IMR-90 (cell line): ENCODE data around the gene C12orf60. TPM values are rescaled to one million over a fixed set of nuclear protein-coding genes. Genes with fewer than 3 reads are reported as not detected.

Experiments
- ATAC-seq: fragments of 200-7000 bp; cut with Tn5 transposase; 2 replicates; pipeline ENCODE4 v1.9.1; 2020; ENCODE audit warnings: low read depth, mild to moderate bottlenecking, moderate library complexity
- BruUV-seq: library from RNA; stranded (reverse); fragments of 400-500 nt; replicated peaks from 2 replicates; lab custom pipeline; 2021; lab: Mats Ljungman, UMichigan
- CTCF ChIA-PET: fragments of 300-600 bp; formaldehyde crosslinking; extraction: SDS; loops from one replicate; lab custom pipeline; 2021; ENCODE audit warnings: antibody characterized with exemption; lab: Yijun Ruan, JAX
- POLR2A ChIA-PET: fragments of 300-600 bp; sonication (Branson Sonifier 250); formaldehyde crosslinking; loops from one replicate; lab custom pipeline; 2022; ENCODE audit warnings: antibody characterized with exemption; ENCODE audit not compliant: unreplicated experiment; lab: Charles Lee
- DNase-seq: peaks from one replicate; pipeline ENCODE4 v3.0.0; 2013
- H2AFZ ChIP-seq: replicated peaks from 2 replicates; pipeline ENCODE3; 2013; ENCODE audit warnings: low read length, mild to moderate bottlenecking; ENCODE audit not compliant: poor library complexity
- H2AK5ac ChIP-seq: 2 replicates; pipeline ENCODE4 v1.6.1; 2013; ENCODE audit warnings: low read depth, low read length, inconsistent platforms
- H2AK9ac ChIP-seq: replicated peaks from 2 replicates; pipeline ENCODE3; 2013; ENCODE audit warnings: mild to moderate bottlenecking, low read depth, low read length, moderate library complexity; ENCODE audit not compliant: poor library complexity
- H2BK120ac ChIP-seq: 2 replicates; pipeline ENCODE4 v1.6.1; 2013; ENCODE audit warnings: low read depth, low read length, inconsistent platforms
- H2BK15ac ChIP-seq: 3 replicates; pipeline ENCODE4 v1.6.1; 2013; ENCODE audit warnings: low read depth, low read length, inconsistent platforms
- H2BK20ac ChIP-seq: 2 replicates; pipeline ENCODE4 v1.6.1; 2013; ENCODE audit warnings: low read depth, mild to moderate bottlenecking, inconsistent platforms, low read length, moderate library complexity
- H2BK5ac ChIP-seq: 2 replicates; pipeline ENCODE4 v1.6.1; 2013; ENCODE audit warnings: mild to moderate bottlenecking, low read depth, low read length, inconsistent platforms; ENCODE audit not compliant: poor library complexity, severe bottlenecking
- H3K14ac ChIP-seq: replicated peaks from 2 replicates; pipeline ENCODE4 v1.6.1; 2013; ENCODE audit warnings: low read depth, low read length, inconsistent platforms
- H3K18ac ChIP-seq: 2 replicates; pipeline ENCODE4 v1.6.1; 2013; ENCODE audit warnings: low read depth, low read length, control low read depth
- H3K23ac ChIP-seq: 2 replicates; pipeline ENCODE4 v1.6.1; 2013; ENCODE audit warnings: low read depth, low read length, inconsistent platforms
- H3K27ac ChIP-seq: 2 replicates; pipeline ENCODE4 v1.5.1; 2013; ENCODE audit warnings: mild to moderate bottlenecking, control low read depth, low read length; ENCODE audit not compliant: insufficient read depth
- H3K27me3 ChIP-seq: 2 replicates; pipeline ENCODE4 v1.6.1; 2013; ENCODE audit warnings: low read length; ENCODE audit not compliant: control insufficient read depth, insufficient read depth
- H3K36me3 ChIP-seq: 2 replicates; pipeline ENCODE4 v1.6.1; 2013; ENCODE audit warnings: low read length, mixed read lengths; ENCODE audit not compliant: control insufficient read depth, insufficient read depth
- H3K4ac ChIP-seq: 2 replicates; pipeline ENCODE4 v1.6.1; 2013; ENCODE audit warnings: low read depth, low read length, inconsistent platforms
- H3K4me1 ChIP-seq: 2 replicates; pipeline ENCODE4 v1.6.1; 2013; ENCODE audit warnings: low read length, mixed read lengths; ENCODE audit not compliant: control insufficient read depth, insufficient read depth
- H3K4me2 ChIP-seq: 2 replicates; pipeline ENCODE4 v1.6.1; 2013; ENCODE audit warnings: low read depth, mild to moderate bottlenecking, control low read depth, low read length, moderate library complexity
- H3K4me3 ChIP-seq: 2 replicates; pipeline ENCODE4 v1.5.1; 2013; ENCODE audit warnings: low read depth, mild to moderate bottlenecking, control low read depth, low read length, moderate library complexity; ENCODE audit not compliant: insufficient read depth
- H3K56ac ChIP-seq: 2 replicates; pipeline ENCODE4 v1.6.1; 2013; ENCODE audit warnings: low read length, inconsistent platforms; ENCODE audit not compliant: insufficient read depth; ENCODE audit errors: extremely low read depth
- H3K79me1 ChIP-seq, 2 experiments: 2 replicates each; pipeline ENCODE4 v1.6.1; 2013; ENCODE audit warnings: low read length in 2 of 2, inconsistent platforms in 1 of 2, low read depth in 1 of 2
- H3K9ac ChIP-seq: 2 replicates; pipeline ENCODE4 v1.6.1; 2013; ENCODE audit warnings: low read depth, low read length, control low read depth
- H3K9me1 ChIP-seq: 2 replicates; pipeline ENCODE4 v1.6.1; 2013; ENCODE audit warnings: low read length, inconsistent platforms; ENCODE audit not compliant: insufficient read depth
- H3K9me3 ChIP-seq: 2 replicates; pipeline ENCODE4 v1.6.1; 2013; ENCODE audit warnings: low read length; ENCODE audit not compliant: control insufficient read depth, insufficient read depth
- H4K20me1 ChIP-seq: 2 replicates; pipeline ENCODE4 v1.6.1; 2013; ENCODE audit warnings: low read length, inconsistent platforms; ENCODE audit not compliant: insufficient read depth
- H4K5ac ChIP-seq: 2 replicates; pipeline ENCODE4 v1.6.1; 2013; ENCODE audit warnings: mild to moderate bottlenecking, low read depth, low read length, control low read depth
- H4K8ac ChIP-seq, 2 experiments: 2 replicates each; pipeline ENCODE4 v1.6.1; 2013; ENCODE audit warnings: low read depth in 2 of 2, low read length in 2 of 2, control low read depth in 1 of 2, inconsistent platforms in 1 of 2
- H4K91ac ChIP-seq: 2 replicates; pipeline ENCODE4 v1.6.1; 2013; ENCODE audit warnings: low read depth, low read length, inconsistent platforms; ENCODE audit not compliant: insufficient read depth
- BHLHE40 ChIP-seq: fragments of 150-350 bp; IDR thresholded peaks from 2 replicates; pipeline ENCODE4 v1.6.1; 2016; ENCODE audit warnings: mild to moderate bottlenecking, low read depth, low read length
- CEBPB ChIP-seq: IDR thresholded peaks from 2 replicates; pipeline ENCODE4 v1.6.1; 2012; ENCODE audit warnings: low read depth, low read length, improper control_type of control experiment
- CHD1 ChIP-seq: IDR thresholded peaks from 2 replicates; pipeline ENCODE4 v1.6.1; 2012; ENCODE audit warnings: low read depth, low read length, improper control_type of control experiment
- FOS ChIP-seq: fragments of 150-350 bp; IDR thresholded peaks from 2 replicates; pipeline ENCODE4 v1.6.1; 2016; ENCODE audit warnings: low read depth, low read length
- MAFK ChIP-seq: IDR thresholded peaks from 2 replicates; pipeline ENCODE4 v1.6.1; 2012; ENCODE audit warnings: low read depth, low read length, improper control_type of control experiment
- MAZ ChIP-seq: IDR thresholded peaks from 2 replicates; pipeline ENCODE4 v1.6.1; 2012; ENCODE audit warnings: low read depth, mild to moderate bottlenecking, low read length, improper control_type of control experiment, moderate library complexity, borderline replicate concordance
- NFE2L2 ChIP-seq: fragments of 150-350 bp; IDR thresholded peaks from 2 replicates; pipeline ENCODE4 v1.6.1; 2016; ENCODE audit warnings: low read depth, mild to moderate bottlenecking, low read length
- POLR2A ChIP-seq: IDR thresholded peaks from 2 replicates; pipeline ENCODE4 v1.6.1; 2012; ENCODE audit warnings: mild to moderate bottlenecking, low read depth, low read length
- RAD21 ChIP-seq: IDR thresholded peaks from 2 replicates; pipeline ENCODE4 v1.6.1; 2012; ENCODE audit warnings: low read length, improper control_type of control experiment
- RCOR1 ChIP-seq: IDR thresholded peaks from 2 replicates; pipeline ENCODE4 v1.6.1; 2012; ENCODE audit warnings: mild to moderate bottlenecking, low read length, improper control_type of control experiment; ENCODE audit not compliant: insufficient replicate concordance
- RFX5 ChIP-seq: IDR thresholded peaks from 2 replicates; pipeline ENCODE4 v1.8.0; 2012; ENCODE audit warnings: low read depth, mild to moderate bottlenecking, low read length, moderate library complexity
- USF2 ChIP-seq: fragments of 150-350 bp; IDR thresholded peaks from 2 replicates; pipeline ENCODE4 v1.6.1; 2017; ENCODE audit warnings: mild to moderate bottlenecking, antibody characterized with exemption, low read length, low read depth
- WGBS, 2 experiments: methylation state at CpG; one replicate each; pipeline versions ENCODE4 v1.1.5 to v1.1.7; 2013; ENCODE audit warnings: missing lambda C conversion rate in 2 of 2; ENCODE audit not compliant: insufficient read length in 1 of 2; ENCODE audit errors: extremely low coverage in 2 of 2; 5-methylcytosine and 5-hydroxymethylcytosine counted together
- dilution Hi-C: fragments of 300-500 bp; cut with HindIII; formaldehyde crosslinking; loops from one replicate; pipeline ENCODE4 v1.14.3; 2018; ENCODE audit warnings: low sequenced_read_pairs; ENCODE audit not compliant: unreplicated experiment
- in situ Hi-C: fragments of 300-500 bp; cut with MboI; formaldehyde crosslinking; loops from 3 replicates; pipeline ENCODE4 v1.14.3; 2019; ENCODE audit warnings: low sequenced_read_pairs, inconsistent platforms, mixed read lengths
- intact Hi-C: fragments of 100-400 bp; cut with micrococcal nuclease; formaldehyde crosslinking; loops from 2 replicates; pipeline ENCODE4 v1.10.0; 2022
- polyA plus RNA-seq, 3 experiments: library from polyadenylated mRNA; depleted of rRNA; stranded (reverse); fragments of >200 nt; gene quantifications; 2 replicates each; pipeline ENCODE4 v1.2.3, GENCODE V29; 2012; ENCODE audit warnings: low replicate concordance in 1 of 3
- total RNA-seq: library from RNA; depleted of rRNA; stranded (reverse); fragments of >200 nt; gene quantifications from 2 replicates; pipeline ENCODE4 v1.2.3, GENCODE V29; 2012
- TF ChIP-seq, protein P1 (sequence below): fragments of 150-350 bp; IDR thresholded peaks from 2 replicates; pipeline ENCODE4 v1.6.1; 2016; ENCODE audit warnings: low read depth, mild to moderate bottlenecking, low read length, moderate library complexity, borderline replicate concordance
- TF ChIP-seq, protein P2 (sequence below): conservative IDR thresholded peaks from 2 replicates; pipeline ENCODE4 v1.5.1; 2012; ENCODE audit warnings: mild to moderate bottlenecking, low read depth, low read length, improper control_type of control experiment

Gene C12orf60
- total and polyA plus RNA-seq, 2 of the 4 experiments (the other 2 are of a cell fraction), result 1.1 TPM

DNA sequence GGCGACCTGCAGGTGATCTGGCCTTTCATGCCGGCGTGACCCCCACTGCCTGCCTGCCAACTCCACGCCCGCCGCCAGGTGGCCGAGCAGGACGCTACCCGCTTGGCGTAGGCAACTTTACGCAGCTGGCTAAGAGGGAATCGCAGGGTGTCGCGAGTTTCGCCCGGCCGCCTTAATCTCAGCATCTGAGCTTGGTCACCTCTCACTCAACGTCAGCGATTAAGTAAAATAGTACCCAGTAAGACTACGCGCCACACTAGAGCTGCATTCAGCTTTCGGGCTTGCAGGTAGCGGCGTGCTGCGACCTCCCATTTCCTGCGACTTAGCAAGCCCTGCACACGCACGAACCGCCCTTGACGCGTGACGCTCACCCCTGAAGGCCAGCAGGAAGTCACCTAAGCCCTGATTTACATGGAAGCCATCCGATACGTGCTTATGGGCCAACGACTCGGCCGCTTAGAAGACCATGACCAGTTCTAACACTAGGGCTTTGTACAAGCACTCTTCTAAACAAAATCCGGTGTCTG, 33.4 kb upstream of the C12orf60 start:
- H2BK5ac ChIP-seq, result peak overlapping the region; percentile 61
- peak overlapping the region; percentile 26 for H4K5ac ChIP-seq
- peak; percentile 42 for ATAC-seq
- peak overlapping the region; percentile 62 for H3K4me3 ChIP-seq
- no peak overlapping the region for H2BK15ac ChIP-seq
- ChIA-PET POLR2A (interaction anchor here (1.1 kb wide), 1 partner anchor 138 kb away, joined by 3 read pairs; no protein-coding TSS in a partner anchor), CTCF (interaction anchor here (0.6 kb wide), 2 partner anchors 19 to 255 kb away, joined by 3 read pairs; no protein-coding TSS in a partner anchor)
- peak overlapping the region; percentile 87 for H3K4me2 ChIP-seq
- BruUV-seq, result no TSS peak
- peak overlapping the region; percentile 79 to 82 for H4K8ac ChIP-seq
- intact Hi-C loops (loop anchor here (10.0 kb wide), 1 partner anchor 1575 kb away; the partner anchor contains the start of gene MGST1), dilution Hi-C loops (no loop called here), in situ Hi-C loops (loop anchor here (5.0 kb wide), 1 partner anchor 513 kb away; no protein-coding TSS in a partner anchor)
- peak; percentile 68 for DNase-seq
- H3K27ac ChIP-seq, result peak overlapping the region; percentile 76
- H3K4ac ChIP-seq, result peak overlapping the region; percentile 86
- 0% methylated on average over 23 of the region's 38 CpGs; no CpG with 5 or more reads in 1 of the 2 experiments for WGBS, 2 experiments
- H3K4me1 ChIP-seq, result no peaks in the 10 kb centered on the region
- H3K9me3 ChIP-seq, result no peaks in the 10 kb centered on the region; the same call in 1 of the 2 replicates
- no peak overlapping the region for H2BK20ac ChIP-seq
- peak overlapping the region; percentile 41; the same call in 1 of the 2 replicates for H2AK5ac ChIP-seq
- H3K79me1 ChIP-seq, result peaks cover 0 to 37% of the 10 kb centered on the region in 2 experiments; a peak in 3 of 4 replicates
- peak overlapping the region; percentile 70 for H3K18ac ChIP-seq
- H3K23ac ChIP-seq, result peak overlapping the region; percentile 84
- peak overlapping the region; percentile 64; the same call in 1 of the 2 replicates for H3K56ac ChIP-seq
- H2BK120ac ChIP-seq, result peak overlapping the region; percentile 17; the same call in 1 of the 2 replicates
- H3K36me3 ChIP-seq, result no peaks in the 10 kb centered on the region
- peak overlapping the region; percentile 79 for H4K91ac ChIP-seq
- H2AK9ac ChIP-seq, result peak overlapping the region; percentile 91
- H4K20me1 ChIP-seq, result no peaks in the 10 kb centered on the region; the same call in 1 of the 2 replicates
- H3K14ac ChIP-seq, result peak overlapping the region; percentile 84
- H3K9me1 ChIP-seq, result no peaks in the 10 kb centered on the region
- peak overlapping the region; percentile 92 for H2AFZ ChIP-seq
- peak overlapping the region; percentile 76 for H3K9ac ChIP-seq
- H3K27me3 ChIP-seq, result no peaks in the 10 kb centered on the region
- TF ChIP-seq RAD21 (peak; percentile 36; the same call in 1 of the 2 replicates), CEBPB (no peak), POLR2A (peak; percentile 63; the same call in 1 of the 2 replicates), FOS (no peak), USF2 (no peak), BHLHE40 (no peak; the same call in 1 of the 2 replicates), RFX5 (no peak), RCOR1 (no peak), MAZ (peak; percentile 55; the same call in 1 of the 2 replicates), NFE2L2 (peak; percentile 24; the same call in 1 of the 2 replicates), MAFK (no peak), CHD1 (no peak)
- TF ChIP-seq, protein P1, sequence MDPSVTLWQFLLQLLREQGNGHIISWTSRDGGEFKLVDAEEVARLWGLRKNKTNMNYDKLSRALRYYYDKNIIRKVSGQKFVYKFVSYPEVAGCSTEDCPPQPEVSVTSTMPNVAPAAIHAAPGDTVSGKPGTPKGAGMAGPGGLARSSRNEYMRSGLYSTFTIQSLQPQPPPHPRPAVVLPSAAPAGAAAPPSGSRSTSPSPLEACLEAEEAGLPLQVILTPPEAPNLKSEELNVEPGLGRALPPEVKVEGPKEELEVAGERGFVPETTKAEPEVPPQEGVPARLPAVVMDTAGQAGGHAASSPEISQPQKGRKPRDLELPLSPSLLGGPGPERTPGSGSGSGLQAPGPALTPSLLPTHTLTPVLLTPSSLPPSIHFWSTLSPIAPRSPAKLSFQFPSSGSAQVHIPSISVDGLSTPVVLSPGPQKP, result no peak
- TF ChIP-seq, protein P2, sequence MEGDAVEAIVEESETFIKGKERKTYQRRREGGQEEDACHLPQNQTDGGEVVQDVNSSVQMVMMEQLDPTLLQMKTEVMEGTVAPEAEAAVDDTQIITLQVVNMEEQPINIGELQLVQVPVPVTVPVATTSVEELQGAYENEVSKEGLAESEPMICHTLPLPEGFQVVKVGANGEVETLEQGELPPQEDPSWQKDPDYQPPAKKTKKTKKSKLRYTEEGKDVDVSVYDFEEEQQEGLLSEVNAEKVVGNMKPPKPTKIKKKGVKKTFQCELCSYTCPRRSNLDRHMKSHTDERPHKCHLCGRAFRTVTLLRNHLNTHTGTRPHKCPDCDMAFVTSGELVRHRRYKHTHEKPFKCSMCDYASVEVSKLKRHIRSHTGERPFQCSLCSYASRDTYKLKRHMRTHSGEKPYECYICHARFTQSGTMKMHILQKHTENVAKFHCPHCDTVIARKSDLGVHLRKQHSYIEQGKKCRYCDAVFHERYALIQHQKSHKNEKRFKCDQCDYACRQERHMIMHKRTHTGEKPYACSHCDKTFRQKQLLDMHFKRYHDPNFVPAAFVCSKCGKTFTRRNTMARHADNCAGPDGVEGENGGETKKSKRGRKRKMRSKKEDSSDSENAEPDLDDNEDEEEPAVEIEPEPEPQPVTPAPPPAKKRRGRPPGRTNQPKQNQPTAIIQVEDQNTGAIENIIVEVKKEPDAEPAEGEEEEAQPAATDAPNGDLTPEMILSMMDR, result peak; percentile 63
